Measurements from ENCODE around the gene UPB1. TPM values are rescaled to one million over a fixed set of nuclear protein-coding genes. Genes with fewer than 3 reads are reported as not detected.

Gene UPB1
- total and polyA plus RNA-seq, 9 of the 15 experiments (the other 6 are each of a cell fraction or from before 2014, with no cell fraction given), result 0.06 to 0.11 TPM; not detected in 7

GRCh38 chr22:24482575-24482974 lies 12.6 kb upstream of the UPB1 start (continued):
- peak; percentile 31 for TF ChIP-seq MEIS2 (IDR thresholded peaks at IDR 0.05; ENCODE audit: partially characterized antibody)
- TF ChIP-seq HDAC3 (IDR thresholded peaks at IDR 0.05; ENCODE audit: borderline replicate concordance, partially characterized antibody), result no peak
- no peak for TF ChIP-seq CHD2 (IDR thresholded peaks at IDR 0.05; ENCODE audit: low read depth, low read length)
- peak; percentile 47; the same call in 1 of the 2 replicates for TF ChIP-seq POLR2H (tag; IDR thresholded peaks at IDR 0.05; ENCODE audit: low read depth)
- no peak for TF ChIP-seq ZNF764 (CRISPR knock-in tag; IDR thresholded peaks at IDR 0.05; ENCODE audit: low read depth)
- no peak for TF ChIP-seq FOXK2 (conservative IDR thresholded peaks at IDR 0.05 in 1 of 2, IDR thresholded peaks at IDR 0.05 in 1 of 2; ENCODE audit: low read depth in 2 of 2)
- TF ChIP-seq BRF1 (IDR thresholded peaks at IDR 0.05; ENCODE audit: borderline replicate concordance, extremely low read depth, insufficient read length), result no peak
- no peak for TF ChIP-seq ZNF354B (CRISPR knock-in tag; IDR thresholded peaks at IDR 0.05)
- no peak for TF ChIP-seq NRF1 (conservative IDR thresholded peaks at IDR 0.05 in 1 of 2, IDR thresholded peaks at IDR 0.05 in 1 of 2)
- TF ChIP-seq ZBTB5 (IDR thresholded peaks at IDR 0.05), result no peak
- no peak for TF ChIP-seq MEF2A (IDR thresholded peaks at IDR 0.05; ENCODE audit: control insufficient read depth, low read depth, low read length)
- TF ChIP-seq SIN3B (IDR thresholded peaks at IDR 0.05; ENCODE audit: low read depth), result no peak
- TF ChIP-seq LCOR (CRISPR knock-in tag; IDR thresholded peaks at IDR 0.05), result no peak
- TF ChIP-seq CCAR2 (IDR thresholded peaks at IDR 0.05; ENCODE audit: low read depth, low read length), result no peak
- TF ChIP-seq, protein P1, sequence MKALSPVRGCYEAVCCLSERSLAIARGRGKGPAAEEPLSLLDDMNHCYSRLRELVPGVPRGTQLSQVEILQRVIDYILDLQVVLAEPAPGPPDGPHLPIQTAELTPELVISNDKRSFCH (CRISPR knock-in tag; IDR thresholded peaks at IDR 0.05), result no peak
- TF ChIP-seq, protein P1 (tag; IDR thresholded peaks at IDR 0.05), result no peak
- TF ChIP-seq, protein P2, sequence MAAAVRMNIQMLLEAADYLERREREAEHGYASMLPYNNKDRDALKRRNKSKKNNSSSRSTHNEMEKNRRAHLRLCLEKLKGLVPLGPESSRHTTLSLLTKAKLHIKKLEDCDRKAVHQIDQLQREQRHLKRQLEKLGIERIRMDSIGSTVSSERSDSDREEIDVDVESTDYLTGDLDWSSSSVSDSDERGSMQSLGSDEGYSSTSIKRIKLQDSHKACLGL (CRISPR knock-in tag; IDR thresholded peaks at IDR 0.05; ENCODE audit: borderline replicate concordance, poor library complexity, severe bottlenecking), result no peak
- no peak for TF ChIP-seq ZHX1 (conservative IDR thresholded peaks at IDR 0.05; ENCODE audit: low read length)
- no peak for TF ChIP-seq ZNF398 (CRISPR knock-in tag; IDR thresholded peaks at IDR 0.05)
- no peak for TF ChIP-seq CREM (IDR thresholded peaks at IDR 0.05; ENCODE audit: low read depth)
- TF ChIP-seq NR4A1 (CRISPR knock-in tag; IDR thresholded peaks at IDR 0.05), result no peak
- TF ChIP-seq NR4A1 (tag; IDR thresholded peaks at IDR 0.05), result no peak
- TF ChIP-seq ZNF79 (CRISPR knock-in tag; IDR thresholded peaks at IDR 0.05; ENCODE audit: low read depth), result no peak

Data from K562 (cell line).